GM19193 (cell line): ENCODE measurements around the gene GALNT15.

Experiments used
- POLR2A ChIP-seq: IDR thresholded peaks from 4 replicates; pipeline ENCODE4 v1.6.1; 2011; ENCODE audit not compliant: insufficient read depth, insufficient read length; ENCODE audit errors: extremely low read depth

Gene GALNT15

GRCh38 chr3:16174389-16174788 is at the start of gene GALNT15:
Gene GALNT15, plus strand, starts transcription at chr3:16174680. Its CDS starts 472 bp downstream, at chr3:16175152.
- no peak for TF ChIP-seq POLR2A

GRCh38 chr3:16126634-16127033 is 47.8 kb upstream of the GALNT15 start:
- TF ChIP-seq POLR2A, result no peak

DNA sequence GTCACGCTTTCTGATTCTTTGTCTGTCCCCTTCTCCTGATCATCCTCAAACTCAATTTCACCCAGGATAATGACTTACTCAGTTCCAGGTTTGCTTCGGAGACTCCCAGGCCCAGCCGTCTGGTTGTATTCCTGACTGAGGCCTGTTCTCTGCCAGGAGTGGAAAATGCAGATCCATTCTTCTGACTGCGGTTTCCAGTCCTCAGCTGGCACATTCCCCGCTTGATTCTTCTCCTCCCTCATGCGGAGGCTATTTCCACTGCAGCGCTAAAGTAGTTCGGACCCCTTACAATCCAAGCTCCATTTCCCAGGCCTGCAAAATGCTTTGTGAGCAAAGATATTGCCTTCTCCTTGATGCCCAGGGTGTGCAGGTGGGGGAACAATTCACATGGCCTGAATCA is 47.2 kb upstream of the GALNT15 start:
- TF ChIP-seq POLR2A, result no peak

DNA sequence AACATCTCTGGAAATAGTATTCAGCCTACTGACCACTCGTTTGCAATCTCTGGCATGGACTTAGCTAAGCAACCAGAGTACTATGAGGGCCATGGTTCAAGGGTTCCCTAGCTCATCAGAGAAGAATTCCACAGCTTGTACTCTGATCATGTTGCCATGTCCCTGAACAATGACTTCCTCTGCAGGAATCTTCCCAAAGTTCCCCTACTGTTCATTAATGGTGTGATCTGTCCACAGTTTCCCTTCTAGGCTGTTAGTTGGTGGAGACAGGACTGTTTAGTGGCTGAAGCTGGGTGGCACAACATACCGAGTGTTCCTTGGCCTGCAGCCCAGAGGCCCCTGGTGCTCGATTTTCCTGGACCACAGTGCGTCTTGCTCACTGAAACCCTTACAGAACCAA is 44.4 kb upstream of the GALNT15 start:
- TF ChIP-seq POLR2A, result no peak

GRCh38 chr3:16132190-16132589 is 42.3 kb upstream of the GALNT15 start:
- TF ChIP-seq POLR2A, result no peak

DNA sequence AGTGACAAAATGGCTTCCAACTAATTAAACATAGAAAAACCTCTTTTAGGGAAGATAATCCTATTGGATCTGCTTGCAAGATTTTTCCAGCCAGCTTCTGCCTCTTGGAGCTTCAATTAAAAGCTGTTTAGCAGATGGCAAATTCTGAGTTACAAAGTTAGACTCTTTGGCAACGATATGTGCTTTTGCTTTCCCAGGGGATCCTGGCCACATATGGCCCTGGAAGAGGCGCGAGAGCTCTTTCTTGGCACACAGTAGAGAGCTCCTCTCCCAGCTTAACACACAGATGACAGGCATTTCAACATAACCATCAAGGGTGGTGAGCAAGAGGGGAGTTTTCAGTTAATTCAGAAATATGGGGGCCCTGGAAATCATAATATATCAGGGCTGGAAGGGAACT is 41.6 kb upstream of the GALNT15 start:
- TF ChIP-seq POLR2A, result no peak

DNA sequence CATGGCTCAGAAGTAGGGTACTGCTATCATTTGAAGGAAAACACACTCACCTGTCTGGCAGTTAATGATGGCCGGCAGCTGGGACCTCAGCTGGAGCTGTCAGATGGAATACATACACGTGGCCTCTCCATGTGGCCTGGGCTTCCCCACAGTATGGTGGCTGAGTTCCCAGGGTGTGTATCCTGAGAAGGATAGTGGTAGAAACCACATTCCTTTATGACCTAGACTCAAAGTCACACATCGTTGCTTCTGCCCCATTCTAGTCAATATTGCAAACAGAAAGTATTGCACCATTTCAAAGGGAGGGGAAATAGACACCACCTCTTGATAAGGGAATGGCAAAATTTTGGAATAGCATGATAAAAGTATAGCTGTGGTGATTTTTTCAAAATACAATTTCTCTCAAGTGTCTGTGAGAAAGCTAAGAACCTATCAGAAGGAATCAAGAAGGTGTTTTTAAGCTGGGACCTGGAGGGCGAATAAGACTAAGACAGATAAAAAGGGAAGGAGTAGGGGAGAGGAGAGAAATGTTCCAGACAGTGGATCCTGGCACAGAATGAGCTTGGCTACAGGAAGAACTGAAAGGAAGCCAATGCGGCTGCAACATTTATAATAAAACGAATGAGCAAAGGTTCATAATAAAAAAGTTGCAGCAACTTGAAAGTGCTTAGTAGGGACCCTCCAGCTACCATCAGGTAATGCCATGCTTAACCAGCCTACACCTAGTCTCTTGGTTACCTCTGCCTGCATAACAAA is 40.1 kb upstream of the GALNT15 start:
- TF ChIP-seq POLR2A, result no peak

DNA sequence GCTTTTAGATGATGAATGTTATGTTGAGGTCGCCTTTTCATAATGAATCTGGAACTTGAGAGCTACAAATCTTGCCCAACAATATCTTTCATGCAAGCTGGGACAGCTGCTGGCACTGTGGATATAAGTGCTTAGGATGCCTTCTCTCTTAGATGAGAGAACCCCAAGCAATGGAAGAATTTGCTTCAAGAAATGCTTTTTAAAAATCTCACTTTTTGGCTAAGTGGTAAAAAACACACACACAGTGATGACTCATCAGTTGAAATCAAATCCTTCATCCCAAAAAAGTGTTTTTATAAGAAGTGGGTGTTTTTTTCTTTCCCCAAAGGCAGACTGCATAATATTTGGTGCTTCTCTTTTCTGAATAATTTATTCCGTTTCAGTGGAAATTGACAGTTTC is 38.4 kb upstream of the GALNT15 start:
- TF ChIP-seq POLR2A, result no peak

GRCh38 chr3:16137044-16137443 is 37.4 kb upstream of the GALNT15 start:
- no peak for TF ChIP-seq POLR2A

- no peak for TF ChIP-seq POLR2A
Observed at GRCh38 chr3:16137977-16138376, 36.5 kb upstream of the GALNT15 start.

DNA sequence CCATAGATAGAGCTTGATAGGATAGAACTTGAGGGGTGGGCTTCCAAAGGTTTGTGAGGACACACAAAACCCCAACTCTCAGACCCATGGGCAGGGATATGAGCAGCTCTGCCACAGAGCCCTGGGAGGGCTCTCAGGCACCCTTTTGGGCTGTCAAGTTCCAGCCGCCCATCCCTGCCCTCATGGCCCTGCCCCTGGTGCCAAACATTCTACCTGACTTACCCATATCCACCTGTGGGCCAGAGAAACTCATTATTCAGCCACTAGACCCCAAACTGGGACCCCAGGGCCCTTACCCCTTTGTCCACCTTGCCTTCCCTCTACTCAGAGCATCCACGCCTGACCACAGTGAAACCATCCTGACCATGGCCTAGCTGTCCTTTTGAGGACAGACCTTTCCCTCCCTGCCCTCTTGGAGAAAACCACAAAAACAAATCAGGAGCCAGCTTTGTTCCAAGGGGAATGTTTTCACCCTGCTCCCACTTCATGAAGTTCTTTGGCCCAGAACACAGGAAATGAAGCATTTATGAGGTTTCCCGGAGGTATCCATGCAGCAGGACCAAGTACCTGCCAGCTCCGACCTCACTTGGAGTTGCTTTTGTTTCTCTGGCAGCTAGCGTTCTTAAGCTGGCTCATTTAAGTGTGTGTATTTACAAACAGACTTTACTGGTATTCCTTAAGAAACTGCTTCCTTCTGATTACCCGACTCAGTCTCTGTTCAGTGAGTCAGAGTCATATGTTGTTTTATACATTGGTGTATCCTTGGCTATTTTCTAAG is 34.2 kb upstream of the GALNT15 start:
- no peak for TF ChIP-seq POLR2A

DNA sequence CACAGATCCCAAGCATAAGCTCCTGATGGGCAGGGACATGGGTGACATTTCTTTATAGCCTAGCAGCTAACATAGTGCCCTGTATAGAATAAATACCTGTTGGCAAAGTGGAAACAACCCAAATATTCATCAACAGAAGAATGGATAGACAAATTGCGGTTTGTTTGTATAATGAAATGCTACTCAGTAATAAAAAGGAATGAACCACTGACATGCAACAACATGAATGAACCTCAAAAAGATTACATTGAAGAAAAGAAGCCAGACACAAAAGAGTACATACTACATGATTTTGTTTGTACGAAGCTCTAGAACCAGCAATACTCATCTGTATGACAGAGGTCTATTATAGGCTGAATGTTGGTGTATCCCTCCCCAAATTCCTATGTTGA is 33.6 kb upstream of the GALNT15 start:
- TF ChIP-seq POLR2A, result no peak

- TF ChIP-seq POLR2A, result no peak
Observed at GRCh38 chr3:16142350-16143025, 32.0 kb upstream of the GALNT15 start.

GRCh38 chr3:16143861-16144447 is 30.5 kb upstream of the GALNT15 start:
- no peak for TF ChIP-seq POLR2A

- TF ChIP-seq POLR2A, result no peak
Observed at GRCh38 chr3:16145176-16145575, 29.3 kb upstream of the GALNT15 start.
